ENCODE measurements around the gene AKAP12.

GRCh38 chr6:151374036-151374683 lies 134.4 kb downstream of the AKAP12 start:
- no peak for TF ChIP-seq CTCF (conservative IDR thresholded peaks at IDR 0.05; ENCODE audit: low read length)
- no peak for TF ChIP-seq EZH2phosphoT487 (IDR thresholded peaks at IDR 0.05; ENCODE audit: borderline replicate concordance)

Measured in Loucy (cell line).